ENCODE data around the gene DCBLD1.
A peak's percentile ranks its signal among the peaks of the same experiment; 100 is the strongest.

DCBLD1 gene

DNA sequence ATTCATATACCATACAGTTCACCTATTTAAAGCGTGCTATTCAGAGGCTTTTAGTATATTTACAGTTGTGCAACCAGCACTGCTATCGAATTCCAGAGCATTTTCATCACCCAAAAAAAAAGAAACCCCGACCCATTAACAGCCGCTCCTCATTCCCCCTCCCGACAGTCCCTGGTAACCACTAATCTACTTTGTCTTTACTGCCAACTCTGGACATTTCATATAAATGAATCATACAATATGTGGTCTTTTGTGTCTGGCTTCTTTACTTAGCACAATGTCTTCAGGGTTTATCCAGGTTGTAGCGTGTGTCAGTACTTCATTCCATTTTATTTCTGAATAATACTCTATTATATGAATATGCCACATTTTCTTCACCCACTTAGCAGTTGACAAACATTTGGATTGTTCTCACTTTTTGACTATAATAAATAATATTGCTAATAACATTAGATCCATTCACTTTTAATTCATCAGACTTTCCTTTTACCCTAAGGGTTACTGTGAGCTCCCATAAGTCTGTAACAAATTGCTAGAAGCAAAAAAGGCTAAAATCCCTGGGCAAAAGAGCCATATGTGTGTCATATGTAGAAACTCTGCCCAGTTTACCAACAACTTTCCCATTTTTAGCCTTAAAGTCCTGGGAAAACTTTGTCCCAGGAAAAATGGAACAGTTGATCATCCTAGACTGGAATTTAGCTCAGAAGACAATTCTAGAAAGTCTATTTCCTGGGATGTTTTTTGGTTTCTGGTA, 33.6 kb upstream of the DCBLD1 start:
- no peak for FAIRE-seq
- no peak for DNase-seq (ENCODE audit: insufficient read length, low spot score)
- TF ChIP-seq CTCF (IDR thresholded peaks at IDR 0.05; ENCODE audit: insufficient read depth, missing control alignments): no peak

DNA sequence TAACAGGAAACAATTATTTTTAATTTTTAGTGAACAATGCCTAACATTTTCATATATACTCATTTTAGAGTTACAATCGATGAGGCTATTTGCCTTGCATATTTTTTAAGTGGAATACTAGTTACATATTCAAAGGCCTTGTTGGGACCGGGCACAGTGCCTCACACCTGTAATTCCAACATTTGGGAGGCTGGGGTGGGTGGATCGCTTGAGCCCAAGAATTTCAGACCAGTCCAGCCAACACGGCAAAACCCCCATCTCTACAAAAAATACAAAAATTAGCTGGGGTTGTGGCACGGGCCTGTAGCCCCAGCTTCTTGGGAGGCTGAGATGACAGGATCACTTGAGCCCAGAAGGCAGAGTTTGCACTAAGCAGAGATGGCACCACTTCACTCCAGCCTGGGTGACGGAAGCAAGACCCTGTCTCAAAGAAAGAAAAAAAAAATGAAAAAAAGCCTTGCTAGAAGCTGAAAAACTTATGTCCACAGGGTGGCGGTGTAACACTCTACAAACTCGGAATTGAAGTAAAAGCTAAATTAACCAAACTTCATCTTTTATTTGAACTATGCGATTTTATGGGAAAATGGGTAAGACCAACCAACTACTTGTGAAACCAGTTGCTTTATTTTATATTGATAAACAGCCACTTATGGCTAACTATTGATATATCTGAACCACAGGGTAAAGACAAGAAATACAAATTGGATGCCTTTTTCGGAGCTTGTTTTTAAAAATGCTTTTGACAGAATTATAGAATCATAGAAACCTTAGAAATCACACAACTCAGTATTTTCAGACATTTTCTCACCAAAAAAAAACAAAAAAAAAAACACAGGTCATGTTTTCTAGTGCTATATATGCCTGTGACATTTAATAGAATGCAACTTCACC, 32.7 kb upstream of the DCBLD1 start:
- TF ChIP-seq CTCF (IDR thresholded peaks at IDR 0.05; ENCODE audit: insufficient read depth, missing control alignments): peak; percentile 78
- DNase-seq (ENCODE audit: insufficient read length, low spot score): no peak
- FAIRE-seq: no peak

DNA sequence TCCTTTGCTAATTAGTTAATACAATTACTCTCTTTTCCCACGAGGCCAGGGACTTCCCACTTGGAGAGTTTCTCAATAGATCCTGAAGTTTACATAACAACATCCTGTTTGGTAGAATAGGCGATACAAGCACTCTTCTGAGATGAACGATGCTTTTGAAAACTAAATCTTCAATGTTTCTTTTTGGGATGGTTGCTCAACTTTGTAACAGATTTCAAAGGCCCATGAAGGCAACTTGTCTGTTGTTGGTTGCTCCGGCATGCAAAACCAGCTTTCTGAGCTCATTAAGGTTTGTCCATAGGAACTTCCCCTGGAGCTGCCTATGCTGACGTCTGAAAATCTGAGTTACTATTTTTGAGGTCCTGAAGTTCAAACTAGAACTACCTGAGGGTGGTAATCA, 30.8 kb upstream of the DCBLD1 start:
- DNase-seq (ENCODE audit: insufficient read length, low spot score): no peak
- TF ChIP-seq CTCF (IDR thresholded peaks at IDR 0.05; ENCODE audit: insufficient read depth, missing control alignments): no peak
- FAIRE-seq: no peak

GRCh38 chr6:117456250-117456649, 26.2 kb upstream of the DCBLD1 start:
- FAIRE-seq: no peak
- no peak for DNase-seq (ENCODE audit: insufficient read length, low spot score)
- no peak for TF ChIP-seq CTCF (IDR thresholded peaks at IDR 0.05; ENCODE audit: insufficient read depth, missing control alignments)

GRCh38 chr6:117456998-117457397, 25.5 kb upstream of the DCBLD1 start:
- no peak for TF ChIP-seq CTCF (IDR thresholded peaks at IDR 0.05; ENCODE audit: insufficient read depth, missing control alignments)
- DNase-seq (ENCODE audit: insufficient read length, low spot score): no peak
- no peak for FAIRE-seq

GRCh38 chr6:117459204-117459944, 23.1 kb upstream of the DCBLD1 start:
- no peak for TF ChIP-seq CTCF (IDR thresholded peaks at IDR 0.05; ENCODE audit: insufficient read depth, missing control alignments)
- DNase-seq (ENCODE audit: insufficient read length, low spot score) (no peak), FAIRE-seq (no peak)

Measured in D721Med (cell line).